Left lung (tissue), 10 donors: ENCODE results near the gene NFE2. TPM values are rescaled to one million over a fixed set of nuclear protein-coding genes. Genes with fewer than 3 reads are reported as not detected.
"Not testable (repeated sequence)": the region's sequence is repeated elsewhere in the genome, so short reads cannot be mapped to it uniquely, and the experiment has no call there.

Source experiments
- ATAC-seq: fragments of 200-7000 bp; cut with Tn5 transposase; one replicate; pipeline ENCODE4 v1.9.1; 2020; ENCODE audit warnings: moderate library complexity
- DNase-seq, 4 donors: peaks; one replicate each; pipeline ENCODE4 v3.0.0-alpha.2; 2013 to 2020
- H3K27ac ChIP-seq, 2 donors: fragments of 200-600 bp; sonication (generic) in 1 of 2; one replicate each; pipeline versions ENCODE4 v1.5.0 to v1.8.0; 2020 to 2021
- H3K27me3 ChIP-seq, 2 donors: fragments of 200-600 bp; sonication (generic) in 1 of 2; one replicate each; pipeline versions ENCODE4 v1.5.0 to v1.8.0; 2020 to 2021
- H3K36me3 ChIP-seq, 2 donors: fragments of 200-600 bp; sonication (generic) in 1 of 2; one replicate each; pipeline versions ENCODE4 v1.5.0 to v1.8.0; 2020 to 2021
- H3K4me1 ChIP-seq, 2 donors: fragments of 200-600 bp; one replicate each; pipeline ENCODE4 v1.8.0; 2021
- H3K4me3 ChIP-seq, 2 donors: fragments of 200-600 bp; sonication (generic) in 1 of 2; one replicate each; pipeline versions ENCODE4 v1.5.0 to v1.8.0; 2020 to 2021; ENCODE audit warnings: mild to moderate bottlenecking in 1 of 2
- H3K9me3 ChIP-seq, 2 donors: fragments of 200-600 bp; sonication (generic) in 1 of 2; one replicate each; pipeline versions ENCODE4 v1.5.0 to v1.8.0; 2020 to 2021
- CTCF ChIP-seq, 2 donors: fragments of 200-600 bp; sonication (generic) in 1 of 2; IDR thresholded peaks; one replicate each; pipeline versions ENCODE4 v1.5.0 to v1.8.0; 2021; ENCODE audit warnings: antibody characterized with exemption in 2 of 2
- intact Hi-C, 2 donors: fragments of 100-400 bp; cut with DNase I; formaldehyde crosslinking; loops; one replicate each; pipeline versions ENCODE4 v1.11.2 to v1.14.2; 2022
- polyA plus RNA-seq, 6 donors: library from polyadenylated mRNA; unstranded; fragments of 120-200 nt; gene quantifications; one replicate each; pipeline ENCODE4 v1.2.1, GENCODE V29; 2013; ENCODE audit not compliant: insufficient read length in 6 of 6
- total RNA-seq, 2 donors: library from RNA; stranded (reverse); fragmentation: NEBNext Ultra II Directional; extraction: Animal tissue kit (Norgen Biotek cat#: 25700); gene quantifications; one replicate each; pipeline ENCODE4 v1.2.1, GENCODE V29; 2021
- donor health status: DM: no; HTN: yes; CAD: no.
- donor health status: DM: no; HTN: no; CAD: no.

NFE2 gene
- total and polyA plus RNA-seq, 8 donors: 2.9 to 21.3 (median 5.7) TPM

DNA sequence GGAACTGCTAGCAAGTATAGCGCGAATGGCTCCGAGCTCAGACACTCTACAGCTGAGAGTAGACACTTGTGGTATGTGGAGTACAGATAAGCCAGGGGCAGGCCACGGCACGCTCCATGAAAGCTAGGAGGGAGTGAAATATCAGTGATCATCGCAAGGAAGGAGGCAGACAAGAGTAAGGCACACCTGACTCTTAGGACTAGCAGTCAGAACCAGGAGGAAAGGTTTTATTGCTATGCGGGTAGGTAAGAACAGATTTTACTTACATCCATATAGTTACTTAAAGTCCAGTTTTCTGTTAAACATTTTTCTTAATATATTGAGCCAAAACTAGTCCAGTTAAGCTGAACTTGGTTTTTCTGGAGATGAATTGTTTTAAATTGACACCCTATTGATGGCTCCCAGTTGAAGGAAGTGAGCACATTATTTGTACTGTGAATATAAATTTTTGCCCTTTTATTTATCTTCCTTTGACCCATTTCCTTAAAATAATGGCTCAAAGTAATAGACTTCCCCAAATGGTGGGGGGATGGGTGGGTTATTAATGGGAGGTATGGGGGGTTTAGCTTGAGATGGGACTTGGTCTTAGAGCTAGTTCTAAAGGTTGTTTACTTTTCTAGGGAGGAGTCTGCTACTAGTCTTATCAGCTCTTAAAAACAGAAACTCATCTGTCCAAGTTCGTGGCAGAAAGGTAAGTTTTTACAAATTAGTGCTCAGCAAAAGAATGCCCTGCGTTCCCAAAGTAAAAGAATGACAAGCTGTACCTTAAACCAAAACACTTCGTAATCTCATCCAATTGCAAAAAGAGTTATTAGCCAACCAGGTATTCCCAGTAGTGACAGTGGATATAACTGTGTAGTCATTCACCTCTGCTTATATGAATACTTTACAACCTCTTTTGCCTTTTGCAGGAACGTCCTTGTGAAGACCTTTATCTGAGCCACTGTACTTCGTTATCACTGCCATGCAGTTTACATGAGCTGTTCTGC is 14.5 kb downstream of the NFE2 start:
- DNase-seq (no peak), ATAC-seq (peak; percentile 64)
- intact Hi-C loops: no loop called here
- Histone ChIP-seq H3K27me3 (no peaks in the 10 kb centered on the region), H3K4me1 (peaks cover 31 to 85% of the 10 kb centered on the region in 2 donors), H3K4me3 (peak overlapping the region in 1 of 2 donors; percentile 9), H3K36me3 (peaks cover 13 to 90% of the 10 kb centered on the region in 2 donors), H3K27ac (peak overlapping the region; percentile 19 to 37), H3K9me3 (no peaks in the 10 kb centered on the region)
- no peak for TF ChIP-seq CTCF (IDR thresholded peaks at IDR 0.05)

GRCh38 chr12:54285150-54286041 is 15.4 kb downstream of the NFE2 start:
- TF ChIP-seq CTCF (IDR thresholded peaks at IDR 0.05): no peak
- ATAC-seq (no peak), DNase-seq (no peak)
- peaks cover 13 to 80% of the 10 kb centered on the region in 2 donors for H3K36me3 ChIP-seq
- peak overlapping the region in 1 of 2 donors; percentile 90 for H3K4me3 ChIP-seq
- H3K9me3 ChIP-seq: no peaks in the 10 kb centered on the region
- peaks cover 31 to 83% of the 10 kb centered on the region in 2 donors for H3K4me1 ChIP-seq
- intact Hi-C loops: no loop called here
- H3K27me3 ChIP-seq: no peaks in the 10 kb centered on the region
- no peak overlapping the region for H3K27ac ChIP-seq

- H3K27me3 ChIP-seq, H3K27ac ChIP-seq, DNase-seq, H3K9me3 ChIP-seq, ATAC-seq: not testable (repeated sequence)
- Histone ChIP-seq H3K4me1 (peaks cover 31 to 75% of the 10 kb centered on the region in 2 donors), H3K4me3 (peak overlapping the region in 1 of 2 donors; percentile 90), H3K36me3 (peaks cover 13 to 74% of the 10 kb centered on the region in 2 donors)
- intact Hi-C loops: loop anchor here in 1 of 2 donors (5.0 kb wide), 1 partner anchor 38 kb away; no protein-coding TSS in a partner anchor
Observed at GRCh38 chr12:54284070-54284780, 16.6 kb downstream of the NFE2 start.

GRCh38 chr12:54282949-54283593 is 17.7 kb downstream of the NFE2 start:
- Histone ChIP-seq H3K27ac (peak overlapping the region in 1 of 2 donors; percentile 5), H3K36me3 (peaks cover 13 to 66% of the 10 kb centered on the region in 2 donors), H3K27me3 (no peaks in the 10 kb centered on the region), H3K4me1 (peaks cover 38 to 76% of the 10 kb centered on the region in 2 donors), H3K9me3 (no peaks in the 10 kb centered on the region), H3K4me3 (peak overlapping the region in 1 of 2 donors; percentile 90)
- no peak for TF ChIP-seq CTCF (IDR thresholded peaks at IDR 0.05)
- DNase-seq (no peak), ATAC-seq (no peak)
- intact Hi-C loops: loop anchor here in 1 of 2 donors (5.0 kb wide), 1 partner anchor 39 kb away; no protein-coding TSS in a partner anchor

DNA sequence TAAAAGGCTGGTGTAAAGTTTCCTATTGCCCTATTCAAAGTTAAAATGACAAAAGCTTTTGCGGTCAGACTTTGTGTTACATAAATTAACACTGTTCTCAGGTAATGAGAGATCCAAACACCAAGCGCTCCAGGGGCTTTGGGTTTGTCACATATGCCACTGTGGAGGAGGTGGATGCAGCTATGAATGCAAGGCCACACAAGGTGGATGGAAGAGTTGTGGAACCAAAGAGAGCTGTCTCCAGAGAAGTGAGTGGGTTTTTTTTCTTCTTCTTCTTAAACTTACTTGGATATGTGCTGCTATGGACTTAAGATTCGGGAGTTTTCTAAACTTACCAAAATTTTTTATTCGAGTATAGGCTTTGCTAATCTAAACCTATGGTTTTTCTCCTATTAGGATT is 19.1 kb downstream of the NFE2 start:
- Histone ChIP-seq H3K36me3 (peaks cover 13 to 52% of the 10 kb centered on the region in 2 donors), H3K4me3 (peak overlapping the region; percentile 53 to 90), H3K4me1 (peaks cover 47 to 76% of the 10 kb centered on the region in 2 donors), H3K27ac (peak overlapping the region; percentile 94 to 95)
- H3K9me3 ChIP-seq, ATAC-seq, DNase-seq, H3K27me3 ChIP-seq: not testable (repeated sequence)
- intact Hi-C loops: loop anchor here in 1 of 2 donors (5.0 kb wide), 1 partner anchor 41 kb away; no protein-coding TSS in a partner anchor

GRCh38 chr12:54281261-54281638 is 19.6 kb downstream of the NFE2 start:
- H3K27me3 ChIP-seq, DNase-seq, H3K9me3 ChIP-seq, ATAC-seq: not testable (repeated sequence)
- intact Hi-C loops: loop anchor here in 1 of 2 donors (5.0 kb wide), 1 partner anchor 41 kb away; no protein-coding TSS in a partner anchor
- Histone ChIP-seq H3K36me3 (peaks cover 13 to 48% of the 10 kb centered on the region in 2 donors), H3K4me3 (peak overlapping the region; percentile 53 to 90), H3K4me1 (peaks cover 47 to 76% of the 10 kb centered on the region in 2 donors), H3K27ac (peak overlapping the region; percentile 94 to 95)
